A673 (cell line): ENCODE data around the gene RERGL.

Experiments used
- EZH2 ChIP-seq: fragments of 200-600 bp; sonication (generic); IDR thresholded peaks from 2 replicates; pipeline ENCODE4 v1.6.1; 2017; ENCODE audit warnings: borderline replicate concordance, low read depth, mild to moderate bottlenecking, mixed read lengths, antibody characterized with exemption, low read length; ENCODE audit not compliant: poor library complexity, severe bottlenecking
- TF ChIP-seq, protein P1 (sequence below): fragments of 300-800, 200-600 bp; sonication (generic); conservative IDR thresholded peaks from 2 replicates; pipeline ENCODE4 v1.5.1; 2017; ENCODE audit warnings: low read depth, mild to moderate bottlenecking, antibody characterized with exemption, low read length, moderate library complexity, mixed read lengths

DNA sequence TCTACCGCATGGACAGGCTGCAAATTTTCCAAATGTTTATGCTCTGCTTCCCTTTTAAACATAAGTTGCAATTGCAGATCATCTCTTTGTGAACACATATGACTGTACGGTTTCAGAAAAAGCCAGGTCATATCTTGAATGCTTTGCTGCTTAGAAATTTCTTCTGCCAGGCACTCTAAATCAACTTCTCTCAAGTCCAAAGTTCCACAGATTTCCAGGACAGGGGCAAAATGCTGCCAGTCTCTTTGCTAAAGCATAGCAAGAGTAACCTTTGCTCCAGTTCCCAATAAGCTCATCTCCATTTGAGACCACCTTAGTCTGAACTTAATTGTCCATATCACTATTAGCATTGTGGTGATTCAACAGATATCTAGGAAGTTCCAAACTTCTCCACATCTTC lies 13.6 kb upstream of the RERGL start:
- no peak for TF ChIP-seq EZH2
- TF ChIP-seq, protein P1, sequence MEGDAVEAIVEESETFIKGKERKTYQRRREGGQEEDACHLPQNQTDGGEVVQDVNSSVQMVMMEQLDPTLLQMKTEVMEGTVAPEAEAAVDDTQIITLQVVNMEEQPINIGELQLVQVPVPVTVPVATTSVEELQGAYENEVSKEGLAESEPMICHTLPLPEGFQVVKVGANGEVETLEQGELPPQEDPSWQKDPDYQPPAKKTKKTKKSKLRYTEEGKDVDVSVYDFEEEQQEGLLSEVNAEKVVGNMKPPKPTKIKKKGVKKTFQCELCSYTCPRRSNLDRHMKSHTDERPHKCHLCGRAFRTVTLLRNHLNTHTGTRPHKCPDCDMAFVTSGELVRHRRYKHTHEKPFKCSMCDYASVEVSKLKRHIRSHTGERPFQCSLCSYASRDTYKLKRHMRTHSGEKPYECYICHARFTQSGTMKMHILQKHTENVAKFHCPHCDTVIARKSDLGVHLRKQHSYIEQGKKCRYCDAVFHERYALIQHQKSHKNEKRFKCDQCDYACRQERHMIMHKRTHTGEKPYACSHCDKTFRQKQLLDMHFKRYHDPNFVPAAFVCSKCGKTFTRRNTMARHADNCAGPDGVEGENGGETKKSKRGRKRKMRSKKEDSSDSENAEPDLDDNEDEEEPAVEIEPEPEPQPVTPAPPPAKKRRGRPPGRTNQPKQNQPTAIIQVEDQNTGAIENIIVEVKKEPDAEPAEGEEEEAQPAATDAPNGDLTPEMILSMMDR = no peak
